ENCODE data around the gene EZH2. TPM values are rescaled to one million over a fixed set of nuclear protein-coding genes. Genes with fewer than 3 reads are reported as not detected.

EZH2 gene
- total RNA-seq, 2 donors from 2014 or later = 9.3 to 13.4 TPM

DNA sequence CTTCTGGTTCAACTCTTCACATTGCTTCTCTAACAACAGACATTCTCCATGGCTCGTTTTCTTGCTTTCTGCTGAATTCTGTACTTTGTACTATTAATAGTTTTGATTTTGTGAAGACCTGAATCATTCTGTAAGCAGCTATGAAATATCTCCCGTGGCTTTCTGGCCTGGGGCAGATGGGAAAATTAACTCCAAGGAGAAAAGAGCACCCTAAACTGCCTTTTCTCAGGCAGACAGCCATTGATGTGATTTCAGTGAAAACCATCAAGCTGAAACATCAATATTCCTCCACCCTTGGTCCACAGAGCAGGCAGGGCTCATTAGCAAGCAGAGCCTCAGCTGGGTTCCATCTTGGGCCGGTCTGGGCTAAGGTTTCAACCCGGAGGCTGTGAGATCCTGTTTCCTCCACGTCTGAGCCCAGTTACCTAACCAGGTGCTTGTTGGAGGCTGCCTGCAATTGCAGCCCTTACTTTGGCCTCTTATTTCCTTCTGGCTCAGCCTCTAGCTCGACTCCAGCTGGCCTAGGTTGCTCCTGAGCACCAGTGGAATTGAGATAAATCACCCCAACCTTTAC is 21.1 kb upstream of the EZH2 start:
- no peak for ATAC-seq

GRCh38 chr7:148903504-148903903 is 19.4 kb upstream of the EZH2 start:
- DNase-seq (no peak), ATAC-seq (no peak)
- intact Hi-C loops (cut with DNase I, micrococcal nuclease) = no loop called here

More for the DNA sequence above, 21.1 kb upstream of the EZH2 start:
- no peak for DNase-seq
- intact Hi-C loops (cut with DNase I, micrococcal nuclease) = no loop called here

- no peak for ATAC-seq
- intact Hi-C loops (cut with DNase I, micrococcal nuclease) = no loop called here
- no peak for DNase-seq
Measured at GRCh38 chr7:148901178-148901577, 17.1 kb upstream of the EZH2 start.

DNA sequence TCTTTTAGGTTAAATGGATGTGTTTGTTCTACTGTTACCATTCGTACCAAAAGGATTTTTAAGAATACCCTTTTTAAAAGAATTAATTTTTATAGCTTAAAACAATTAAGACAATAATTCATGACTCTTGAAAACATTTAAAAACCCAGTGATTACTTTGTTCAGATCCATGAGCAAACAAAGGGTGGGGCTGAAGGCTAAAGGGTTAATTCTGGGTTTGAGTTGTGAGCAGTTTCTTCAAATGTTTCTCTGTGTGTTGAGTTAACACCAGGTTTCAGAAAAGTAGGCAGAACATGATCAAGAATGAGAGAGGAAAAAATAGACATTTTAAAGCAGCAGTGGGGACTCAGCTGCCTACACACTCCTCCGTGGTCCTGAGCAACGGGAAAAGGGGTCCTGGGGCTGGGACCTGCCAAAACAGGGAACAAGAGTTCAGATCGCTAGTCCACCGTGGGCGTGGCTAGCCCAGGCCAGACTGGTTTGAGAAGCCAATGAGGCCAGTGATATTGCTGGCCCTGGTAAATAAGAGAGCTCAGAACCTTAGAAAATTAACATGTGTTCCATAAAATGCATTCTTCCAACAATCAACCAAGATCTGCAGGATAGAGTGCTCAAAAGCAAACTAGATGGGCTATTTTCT is 14.9 kb upstream of the EZH2 start:
- DNase-seq (no peak), ATAC-seq (no peak)
- intact Hi-C loops (cut with DNase I, micrococcal nuclease) = no loop called here

DNA sequence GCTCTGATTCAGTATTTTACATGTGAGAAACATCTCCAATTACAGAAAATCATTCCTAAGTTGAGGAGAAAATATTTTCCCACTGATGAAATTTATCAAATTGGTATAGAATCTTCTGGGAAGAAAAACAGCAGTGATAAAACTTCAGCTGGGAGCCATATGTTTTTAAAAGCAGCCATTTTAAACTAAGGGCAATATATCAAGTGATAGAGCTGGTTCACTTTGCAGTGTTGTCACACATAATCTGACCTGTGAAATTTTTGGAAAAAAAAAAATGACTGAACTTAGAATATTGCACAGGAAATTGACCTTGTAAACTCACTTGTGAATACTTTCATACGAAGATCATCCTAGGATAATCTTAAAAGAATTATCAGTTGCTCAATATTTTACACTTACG is 10.5 kb upstream of the EZH2 start:
- DNase-seq (no peak), ATAC-seq (no peak)
- intact Hi-C loops (cut with DNase I, micrococcal nuclease) = no loop called here

DNA sequence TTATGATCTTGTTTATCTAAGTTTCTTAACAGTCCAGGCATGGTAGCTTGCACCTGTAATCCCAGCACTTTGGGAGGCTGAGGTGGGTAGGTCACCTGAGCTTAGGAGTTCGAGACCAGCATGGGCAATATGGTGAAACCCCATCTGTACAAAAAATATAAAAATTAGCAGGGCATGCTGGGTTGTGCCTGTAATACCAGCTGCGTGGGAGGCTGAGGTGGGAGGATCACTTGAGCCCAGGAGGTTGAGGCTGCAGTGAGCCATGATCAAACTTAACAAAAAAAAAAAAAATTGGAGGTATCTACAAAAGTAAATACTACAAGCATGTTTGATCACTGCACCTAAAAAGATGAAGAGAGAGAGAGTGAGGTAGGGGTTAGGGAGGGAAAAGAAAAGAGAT is 9.0 kb upstream of the EZH2 start:
- DNase-seq (no peak), ATAC-seq (no peak)
- intact Hi-C loops (cut with DNase I, micrococcal nuclease) = no loop called here

- intact Hi-C loops (cut with DNase I, micrococcal nuclease) = no loop called here
- no peak for ATAC-seq
- no peak for DNase-seq
Measured at GRCh38 chr7:148888300-148888699, 4.2 kb upstream of the EZH2 start.

DNA sequence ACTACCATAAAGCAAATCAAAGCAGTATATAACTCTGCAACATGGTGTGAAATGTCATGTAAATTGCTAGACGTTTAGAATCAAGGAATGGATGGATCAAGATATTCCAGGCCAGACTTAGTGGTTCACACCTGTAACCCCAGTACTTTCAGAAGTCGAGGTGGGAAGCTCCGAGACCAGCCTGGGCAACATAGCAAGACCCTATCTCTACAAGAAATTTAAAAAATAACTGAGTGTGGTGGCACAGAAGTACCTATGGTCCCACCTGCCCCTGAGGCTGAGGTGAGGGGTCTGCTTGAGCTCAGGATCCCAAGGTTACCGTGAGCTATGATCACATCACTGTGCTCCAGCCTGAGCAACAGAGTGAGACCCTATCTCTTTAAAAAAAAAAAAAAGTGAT is 2.8 kb upstream of the EZH2 start:
- DNase-seq (no peak), ATAC-seq (no peak)
- intact Hi-C loops (cut with DNase I, micrococcal nuclease) = no loop called here

DNA sequence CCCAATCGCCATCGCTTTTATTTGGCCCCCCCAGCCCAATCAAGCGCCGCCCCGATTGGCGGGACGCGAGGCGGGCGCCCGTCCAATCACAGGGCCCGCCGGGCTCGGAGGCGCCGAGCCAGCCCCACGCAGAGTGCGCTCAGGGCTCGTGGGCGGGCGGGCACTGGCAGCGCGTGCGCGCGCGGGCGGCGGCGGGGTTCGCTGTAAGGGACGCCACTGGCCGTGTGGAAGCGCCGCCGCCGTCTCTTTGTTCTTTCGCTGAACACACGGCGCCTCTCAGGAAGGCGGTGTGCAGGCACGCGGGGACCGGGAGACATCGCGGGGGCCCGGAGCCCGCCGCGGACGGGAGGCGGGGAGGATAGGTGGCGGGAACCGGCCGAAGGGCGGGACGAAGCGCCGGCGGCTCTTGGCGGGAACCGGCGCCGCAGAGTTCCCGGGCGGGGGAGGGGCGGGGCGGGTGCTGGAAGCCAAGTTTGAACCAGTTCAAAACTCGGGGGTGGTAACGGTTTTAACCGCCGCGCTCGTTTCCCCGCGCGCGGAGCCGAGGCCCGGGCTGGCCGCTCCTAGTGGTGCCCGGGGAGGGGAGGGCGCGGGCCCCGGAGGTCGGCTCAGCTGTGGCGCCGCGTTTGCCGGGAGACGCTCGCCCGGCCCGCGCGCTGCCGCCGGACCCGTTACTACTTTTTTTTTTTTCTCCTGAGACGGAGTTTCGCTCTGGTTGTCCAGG is 370 bp upstream of the EZH2 start:
- intact Hi-C loops (cut with DNase I, micrococcal nuclease) = no loop called here
- DNase-seq (peak; percentile 89 to 93), ATAC-seq (peak; percentile 95)

DNA sequence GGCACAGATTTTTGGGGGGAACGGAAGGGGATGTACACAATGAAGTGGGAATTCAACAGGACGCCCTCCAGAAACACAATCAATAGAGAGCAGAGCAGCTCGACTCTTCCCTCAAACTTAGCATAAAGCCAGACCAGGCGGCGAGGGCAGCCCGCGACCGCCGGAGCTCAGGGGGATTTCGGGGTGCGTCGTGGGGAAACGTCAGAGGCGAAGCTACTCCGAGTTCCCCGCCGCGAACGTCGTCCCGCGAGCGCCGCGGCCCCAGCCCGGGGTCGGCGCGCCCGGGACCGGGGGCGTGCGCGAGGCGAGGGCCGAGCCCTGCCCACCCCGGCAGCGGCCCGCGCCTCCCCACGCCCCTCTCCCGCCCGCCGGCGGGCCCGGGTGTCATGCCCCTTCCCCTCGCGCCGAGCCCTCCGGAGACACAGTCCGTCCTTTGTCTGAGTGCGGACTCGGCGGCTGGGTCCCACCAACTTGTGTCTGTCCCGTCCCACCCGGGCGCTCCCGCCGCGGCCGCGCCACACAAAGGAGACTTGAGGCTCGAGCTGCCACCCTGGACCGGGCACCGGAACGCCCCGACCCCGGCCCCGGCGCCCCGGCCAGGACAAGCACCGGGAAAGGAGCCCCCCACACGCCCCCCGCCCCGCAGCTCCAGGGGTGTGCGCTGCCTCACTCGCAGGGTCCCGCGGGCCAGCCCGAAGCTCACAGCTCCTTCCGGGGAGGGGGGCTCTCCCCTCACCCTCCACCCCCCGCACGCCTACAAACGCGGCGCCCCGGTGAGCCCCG is 634 bp downstream of the EZH2 start:
- intact Hi-C loops (cut with DNase I, micrococcal nuclease) = no loop called here
- ATAC-seq = peak; percentile 12

GRCh38 chr7:148882841-148883265 is 1.2 kb downstream of the EZH2 start:
- intact Hi-C loops (cut with DNase I, micrococcal nuclease) = no loop called here
- no peak for ATAC-seq
- DNase-seq = no peak

More for the DNA sequence above, 634 bp downstream of the EZH2 start:
- DNase-seq = peak in 1 of 2 donors; percentile 66

DNA sequence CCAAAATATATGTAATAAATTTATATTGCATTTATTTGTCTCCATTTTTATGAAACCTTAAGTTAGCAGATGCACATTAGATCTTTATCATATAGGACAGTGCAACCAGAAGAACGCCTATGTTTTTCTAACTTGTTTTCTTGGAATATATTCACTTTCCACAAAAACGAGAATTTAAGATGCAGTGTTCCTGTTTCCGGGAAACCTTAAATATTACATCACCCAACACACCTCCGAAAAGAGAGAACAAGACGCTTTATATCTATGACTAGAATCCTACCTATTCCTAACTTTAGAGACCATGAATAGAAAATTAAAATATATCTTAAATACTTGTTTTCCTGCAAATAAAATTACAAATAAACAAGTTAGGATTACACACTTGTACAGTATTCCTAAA is 1.9 kb downstream of the EZH2 start:
- intact Hi-C loops (cut with DNase I, micrococcal nuclease) = no loop called here
- DNase-seq (no peak), ATAC-seq (no peak)

DNA sequence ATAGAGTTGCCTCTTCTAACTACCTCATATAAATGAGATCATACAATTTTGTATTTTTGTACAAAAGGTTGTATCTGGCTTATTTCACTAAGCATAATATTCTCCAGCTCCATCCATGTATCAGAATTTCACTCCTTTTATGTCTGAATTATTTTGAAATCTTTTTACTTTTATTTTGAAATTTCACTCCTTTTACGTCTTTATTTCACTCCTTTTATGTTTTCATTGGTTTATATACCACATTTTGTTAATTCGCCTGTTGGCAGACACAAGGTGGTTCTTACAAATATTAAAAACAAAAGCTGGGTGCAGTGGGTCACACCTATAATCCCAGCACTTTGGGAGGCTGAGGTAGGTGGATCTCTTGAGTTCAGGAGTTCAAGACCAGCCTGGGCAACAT is 5.8 kb downstream of the EZH2 start:
- intact Hi-C loops (cut with DNase I, micrococcal nuclease) = no loop called here
- no peak for ATAC-seq

GRCh38 chr7:148877517-148877916 is 6.6 kb downstream of the EZH2 start:
- DNase-seq (no peak), ATAC-seq (no peak)
- intact Hi-C loops (cut with DNase I, micrococcal nuclease) = no loop called here

More for the DNA sequence above, 5.8 kb downstream of the EZH2 start:
- DNase-seq = no peak

DNA sequence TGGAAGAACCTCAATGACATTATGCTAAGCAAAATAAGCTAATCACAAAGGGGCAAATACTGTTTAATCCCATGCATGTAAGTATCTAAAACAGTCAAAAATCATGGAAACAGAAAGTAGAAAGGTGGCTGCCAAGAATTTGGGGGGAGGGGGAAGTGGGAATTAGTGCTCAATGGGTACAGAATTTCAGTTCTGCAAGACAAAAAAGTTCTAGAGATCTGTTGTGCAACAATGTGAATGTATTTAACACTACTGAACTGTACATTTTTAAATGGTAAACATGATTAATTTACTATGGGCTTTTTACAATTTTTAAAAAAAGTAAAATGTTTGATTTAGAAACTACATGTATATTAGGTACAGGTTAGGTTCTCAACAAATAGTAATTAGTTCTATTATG is 11.9 kb downstream of the EZH2 start:
- ATAC-seq = no peak
- intact Hi-C loops (cut with DNase I, micrococcal nuclease) = no loop called here
- DNase-seq = no peak

GRCh38 chr7:148871551-148871950 is 12.5 kb downstream of the EZH2 start:
- DNase-seq (no peak), ATAC-seq (no peak)
- intact Hi-C loops (cut with DNase I, micrococcal nuclease) = no loop called here

DNA sequence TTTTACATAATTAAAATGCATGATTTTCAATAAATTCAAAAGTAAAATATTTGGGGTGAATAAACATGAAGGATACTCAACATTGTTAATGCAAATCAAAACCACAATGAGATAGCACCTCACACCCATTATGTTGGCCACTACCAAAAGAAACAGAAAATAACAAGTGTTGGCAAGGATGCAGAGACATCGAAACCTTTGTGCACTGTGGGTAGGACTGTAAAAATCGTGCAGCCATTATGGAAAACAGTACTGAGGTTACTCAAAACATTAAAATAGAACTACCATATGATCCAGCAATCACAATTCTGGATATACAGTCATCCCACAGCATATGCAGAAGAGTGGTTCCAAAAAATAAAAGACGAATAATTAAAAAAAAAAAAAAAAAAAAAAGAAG is 13.1 kb downstream of the EZH2 start:
- intact Hi-C loops (cut with DNase I, micrococcal nuclease) = no loop called here
- no peak for ATAC-seq
- no peak for DNase-seq

DNA sequence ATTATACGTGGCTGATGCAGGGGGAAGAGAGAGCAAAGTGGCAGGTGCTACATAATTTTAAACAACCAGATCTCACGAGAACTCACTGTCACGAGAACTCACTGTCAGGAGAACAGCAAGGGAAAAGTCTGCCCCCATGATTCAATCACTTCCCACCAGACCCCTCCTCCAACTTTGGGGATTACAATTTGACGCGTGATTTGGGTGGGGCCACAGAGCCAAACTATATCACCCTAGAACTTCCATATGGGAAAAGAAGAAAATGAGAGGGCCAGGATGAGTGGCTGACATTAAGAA is 15.8 kb downstream of the EZH2 start:
- DNase-seq (no peak), ATAC-seq (no peak)
- intact Hi-C loops (cut with DNase I, micrococcal nuclease) = no loop called here

DNA sequence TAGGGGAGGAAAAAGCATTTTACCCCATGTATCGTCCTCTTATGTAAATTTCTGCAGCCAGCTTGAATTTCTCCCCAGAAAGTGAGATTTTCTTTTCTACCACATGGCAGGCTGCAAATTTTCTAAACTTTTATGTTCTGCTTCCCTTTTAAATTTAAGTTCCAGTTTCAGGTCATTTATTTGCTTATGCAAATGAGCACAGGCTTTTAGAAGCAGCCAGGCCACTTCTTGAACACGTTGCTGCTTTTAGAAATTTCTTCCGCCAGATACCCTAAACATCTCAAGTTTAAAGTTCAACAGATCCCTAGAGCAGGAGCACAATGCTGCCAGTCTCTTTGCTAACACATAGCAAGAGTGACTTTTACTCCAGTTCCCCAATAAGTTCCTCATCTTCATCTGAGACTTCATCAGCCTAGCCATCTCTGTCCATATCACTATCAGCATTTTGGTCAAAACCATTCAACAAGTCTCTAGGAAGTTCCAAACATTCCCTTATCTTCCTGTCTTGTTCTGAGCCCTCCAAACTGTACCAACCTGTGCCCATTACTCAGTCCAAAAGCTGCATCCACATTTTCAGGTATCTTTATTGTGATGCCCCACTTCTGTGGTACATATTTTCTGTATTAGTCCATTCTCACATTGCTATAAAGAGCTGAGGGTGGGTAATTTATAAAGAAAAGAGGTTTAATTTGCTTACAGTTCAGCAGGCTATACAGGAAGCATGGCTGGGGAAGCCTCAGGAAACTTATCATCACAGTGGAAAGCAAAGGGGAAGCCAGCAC is 16.3 kb downstream of the EZH2 start:
- DNase-seq = no peak
- intact Hi-C loops (cut with DNase I, micrococcal nuclease) = no loop called here
- no peak for ATAC-seq
